GM12892 (cell line): ENCODE measurements around the gene NLRC3.

Experiments used
- POLR2A ChIP-seq: IDR thresholded peaks from 2 replicates; pipeline ENCODE4 v1.6.1; 2011; ENCODE audit warnings: low read depth, low read length, control low read depth
- POLR2AphosphoS5 ChIP-seq: IDR thresholded peaks from 2 replicates; pipeline ENCODE4 v1.6.1; 2011; ENCODE audit warnings: low read depth, low read length, control low read depth
- TAF1 ChIP-seq: IDR thresholded peaks from 2 replicates; pipeline ENCODE4 v1.6.1; 2011; ENCODE audit warnings: low read depth, mild to moderate bottlenecking, control low read depth, low read length, borderline replicate concordance

- TF ChIP-seq POLR2A (no peak), TAF1 (no peak), POLR2AphosphoS5 (no peak)
These were observed 992 bp downstream of the NLRC3 start for GRCh38 chr16:3576211-3576610.
